ENCODE measurements around the gene SLC16A2.

SLC16A2 gene

DNA sequence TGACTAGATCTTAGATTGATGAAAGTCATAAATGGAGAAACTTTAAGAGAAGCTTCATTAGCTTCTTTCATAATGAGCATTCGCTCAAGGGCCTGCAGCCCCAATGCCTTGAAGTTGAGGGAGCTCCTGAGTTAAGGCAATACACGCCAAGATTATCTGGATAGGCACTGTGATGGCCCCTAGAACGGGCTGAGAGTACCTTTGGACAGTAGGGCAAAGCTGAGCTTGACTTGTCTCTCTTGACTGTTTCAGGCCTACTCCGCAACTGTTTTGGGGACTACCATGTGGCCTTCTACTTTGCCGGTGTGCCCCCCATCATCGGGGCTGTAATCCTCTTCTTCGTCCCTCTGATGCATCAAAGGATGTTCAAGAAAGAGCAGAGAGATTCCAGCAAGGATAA lies 109.8 kb downstream of the SLC16A2 start:
- 95 to 96% methylated on average over 7 of the region's 7 CpGs for whole genome bisulfite sequencing, 2 experiments
- Histone ChIP-seq H3K4me1 (ENCODE audit: control insufficient read depth, insufficient read depth, low read length) (peaks cover 3% of the 10 kb centered on the region), H3K9me3 (ENCODE audit: control insufficient read depth, low read length) (no peaks in the 10 kb centered on the region), H3K4me3 (ENCODE audit: insufficient read depth, low read depth, low read length) (no peak overlapping the region), H3K36me3 (ENCODE audit: control insufficient read depth, insufficient read depth, low read length) (no peaks in the 10 kb centered on the region), H3K27me3 (ENCODE audit: control insufficient read depth, insufficient read depth, low read length, poor library complexity, severe bottlenecking) (no peaks in the 10 kb centered on the region), H3K27ac (ENCODE audit: insufficient read depth, low read depth, low read length, poor library complexity, severe bottlenecking) (no peak overlapping the region)

DNA sequence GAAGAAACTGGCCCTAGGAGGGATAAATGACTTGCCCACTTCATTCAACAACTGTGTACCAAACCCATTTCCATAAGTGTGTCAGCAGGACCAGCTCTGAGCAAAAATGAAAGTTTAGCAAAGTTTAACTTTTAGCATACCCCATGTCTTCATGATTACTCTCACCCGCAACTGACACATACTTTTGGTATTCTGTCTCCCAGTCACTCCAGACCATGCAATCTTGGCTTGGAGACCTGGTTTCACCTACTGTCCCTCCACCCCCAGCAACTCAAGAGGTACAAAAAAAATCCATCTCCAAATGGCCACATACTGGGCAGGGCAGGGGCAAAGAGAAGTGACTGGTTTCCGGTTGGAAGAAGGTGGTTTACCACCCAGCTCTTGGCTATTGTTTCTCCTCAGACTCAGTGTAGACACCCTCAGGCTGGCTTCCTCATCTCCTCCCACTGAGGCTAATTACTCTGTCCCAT lies 113.3 kb downstream of the SLC16A2 start:
- no peak overlapping the region for H3K4me3 ChIP-seq (ENCODE audit: insufficient read depth, low read depth, low read length)
- no peak overlapping the region for H3K27ac ChIP-seq (ENCODE audit: insufficient read depth, low read depth, low read length, poor library complexity, severe bottlenecking)
- 67 to 69% methylated on average over 2 of the region's 2 CpGs for WGBS, 2 experiments
- H3K9me3 ChIP-seq (ENCODE audit: control insufficient read depth, low read length), result no peaks in the 10 kb centered on the region
- peaks cover 11% of the 10 kb centered on the region for H3K4me1 ChIP-seq (ENCODE audit: control insufficient read depth, insufficient read depth, low read length)
- H3K36me3 ChIP-seq (ENCODE audit: control insufficient read depth, insufficient read depth, low read length), result no peaks in the 10 kb centered on the region
- H3K27me3 ChIP-seq (ENCODE audit: control insufficient read depth, insufficient read depth, low read length, poor library complexity, severe bottlenecking), result no peaks in the 10 kb centered on the region

DNA sequence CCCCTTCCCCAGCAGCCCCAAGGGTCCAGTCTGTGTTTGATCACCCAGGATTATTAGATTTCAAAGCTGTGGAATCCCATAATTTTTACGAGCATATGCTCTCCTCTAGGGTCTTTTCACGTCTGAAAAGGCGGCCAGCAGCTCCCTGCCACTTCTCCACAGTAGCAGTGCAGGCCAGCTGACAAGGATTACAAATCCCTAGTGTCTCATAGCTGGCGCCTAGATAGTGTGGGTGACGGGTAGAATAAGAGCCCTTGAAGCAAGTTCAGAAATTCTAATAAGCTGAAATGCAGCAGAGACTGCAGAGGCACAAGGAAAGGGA lies 113.8 kb downstream of the SLC16A2 start:
- WGBS, 2 experiments, result 52% methylated on average over 5 of the region's 5 CpGs
- no peak overlapping the region for H3K27ac ChIP-seq (ENCODE audit: insufficient read depth, low read depth, low read length, poor library complexity, severe bottlenecking)
- H3K4me1 ChIP-seq (ENCODE audit: control insufficient read depth, insufficient read depth, low read length), result peaks cover 11% of the 10 kb centered on the region
- no peaks in the 10 kb centered on the region for H3K36me3 ChIP-seq (ENCODE audit: control insufficient read depth, insufficient read depth, low read length)
- no peak overlapping the region for H3K4me3 ChIP-seq (ENCODE audit: insufficient read depth, low read depth, low read length)
- no peaks in the 10 kb centered on the region for H3K9me3 ChIP-seq (ENCODE audit: control insufficient read depth, low read length)
- H3K27me3 ChIP-seq (ENCODE audit: control insufficient read depth, insufficient read depth, low read length, poor library complexity, severe bottlenecking), result no peaks in the 10 kb centered on the region

DNA sequence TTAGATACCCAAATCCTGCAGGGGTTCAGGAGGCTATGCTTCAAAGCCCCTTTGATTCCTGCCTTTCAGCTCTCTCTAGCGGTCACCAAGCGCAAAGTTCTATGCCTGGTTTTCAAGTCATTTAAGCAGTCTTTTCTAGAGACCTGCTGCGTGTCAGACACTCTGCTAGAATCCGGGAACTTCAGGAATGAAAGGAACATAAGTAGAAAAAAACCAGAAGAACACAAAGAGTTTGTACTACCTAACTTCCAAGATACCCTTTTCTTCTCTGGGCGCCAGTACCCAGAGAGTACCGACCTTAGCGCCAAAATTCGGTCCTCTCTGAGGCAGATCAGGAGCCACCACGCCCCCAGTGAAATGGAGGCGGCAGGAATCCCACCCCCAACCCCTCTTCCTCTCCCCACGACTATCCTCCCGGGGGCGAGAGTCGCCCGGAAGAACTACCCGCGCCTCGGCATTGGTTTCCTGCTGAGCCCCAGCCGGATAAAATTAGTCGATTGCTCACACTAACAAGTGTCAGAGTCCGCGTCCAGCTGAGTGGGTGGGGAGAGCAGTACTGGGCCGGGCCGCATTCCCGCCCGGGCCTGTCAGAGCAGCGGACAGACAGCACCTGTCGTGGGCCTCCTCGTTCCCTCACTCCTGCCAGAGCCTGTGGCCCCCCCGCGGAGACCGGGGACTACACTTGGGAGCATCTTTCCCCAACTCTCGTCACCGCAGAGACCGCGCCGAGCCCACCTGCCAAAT lies 114.3 kb downstream of the SLC16A2 start:
- Histone ChIP-seq H3K36me3 (ENCODE audit: control insufficient read depth, insufficient read depth, low read length) (no peaks in the 10 kb centered on the region), H3K4me3 (ENCODE audit: insufficient read depth, low read depth, low read length) (peak overlapping the region; percentile 35), H3K4me1 (ENCODE audit: control insufficient read depth, insufficient read depth, low read length) (peaks cover 11% of the 10 kb centered on the region), H3K27me3 (ENCODE audit: control insufficient read depth, insufficient read depth, low read length, poor library complexity, severe bottlenecking) (no peaks in the 10 kb centered on the region), H3K27ac (ENCODE audit: insufficient read depth, low read depth, low read length, poor library complexity, severe bottlenecking) (no peak overlapping the region), H3K9me3 (ENCODE audit: control insufficient read depth, low read length) (no peaks in the 10 kb centered on the region)
- 0 to 1% methylated on average over 36 to 37 of the region's 37 CpGs for WGBS, 2 experiments

DNA sequence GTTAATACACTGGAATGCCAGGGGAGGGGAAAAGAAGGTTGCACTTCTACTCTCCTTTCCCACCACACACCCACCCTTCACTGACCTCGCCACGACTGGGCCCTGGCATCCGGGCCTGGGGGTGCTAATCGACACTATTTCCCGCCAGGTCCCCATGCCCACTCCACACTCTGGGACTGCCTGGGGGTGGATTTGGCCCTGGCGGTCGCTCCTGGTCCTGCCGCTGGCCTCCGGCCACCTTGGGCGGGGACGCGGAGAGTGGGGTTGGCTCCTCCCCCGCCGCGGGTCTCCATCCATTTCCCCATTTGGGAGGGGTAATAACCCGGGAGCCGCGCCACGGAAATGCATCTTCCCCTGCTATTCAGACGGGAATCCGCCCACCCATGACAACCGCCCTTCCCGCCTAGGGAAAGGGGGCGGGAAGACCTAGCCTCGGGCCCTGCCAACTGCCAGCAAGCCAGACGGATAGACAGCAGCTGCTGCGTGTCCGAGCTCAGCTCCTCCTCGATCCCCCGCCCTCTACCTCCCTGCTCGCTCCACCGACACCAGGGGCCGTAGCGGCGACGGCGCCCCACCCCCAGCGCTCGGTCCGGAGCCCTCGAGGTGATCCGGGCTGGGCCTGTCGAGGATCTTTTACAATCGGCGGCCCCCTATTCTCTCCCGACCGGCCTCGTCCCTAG lies 115.0 kb downstream of the SLC16A2 start:
- 0% methylated on average over 48 of the region's 48 CpGs for WGBS, 2 experiments
- Histone ChIP-seq H3K27me3 (ENCODE audit: control insufficient read depth, insufficient read depth, low read length, poor library complexity, severe bottlenecking) (no peaks in the 10 kb centered on the region), H3K36me3 (ENCODE audit: control insufficient read depth, insufficient read depth, low read length) (no peaks in the 10 kb centered on the region), H3K4me3 (ENCODE audit: insufficient read depth, low read depth, low read length) (peak overlapping the region; percentile 35), H3K27ac (ENCODE audit: insufficient read depth, low read depth, low read length, poor library complexity, severe bottlenecking) (peak overlapping the region; percentile 8), H3K4me1 (ENCODE audit: control insufficient read depth, insufficient read depth, low read length) (peaks cover 11% of the 10 kb centered on the region), H3K9me3 (ENCODE audit: control insufficient read depth, low read length) (no peaks in the 10 kb centered on the region)

DNA sequence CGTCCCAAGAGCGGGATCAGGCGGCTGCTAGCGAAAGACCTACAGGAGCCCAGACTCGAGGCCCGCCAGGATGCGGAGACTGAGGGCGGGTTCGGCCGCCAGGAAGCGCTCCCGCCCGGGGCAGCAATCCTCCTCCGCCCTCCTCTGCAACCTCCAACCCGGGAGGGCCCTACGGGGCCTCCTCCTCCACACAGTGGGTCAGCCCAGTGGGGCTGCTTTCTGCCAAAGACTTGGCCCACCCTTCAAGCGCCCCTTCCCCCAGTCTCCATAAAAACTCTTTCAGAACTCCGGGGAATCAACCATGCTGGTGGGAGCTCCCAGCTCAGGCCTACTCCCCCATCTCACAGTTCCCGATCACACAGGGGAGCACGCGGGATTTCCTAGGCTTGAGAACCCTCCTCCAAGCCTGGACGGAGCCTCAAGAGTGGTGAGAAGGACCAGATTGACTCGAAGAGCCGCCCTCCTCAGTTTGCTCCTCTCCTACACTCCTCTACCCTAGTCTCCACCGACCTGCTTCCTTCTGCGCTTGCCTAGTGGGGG lies 115.6 kb downstream of the SLC16A2 start:
- Histone ChIP-seq H3K9me3 (ENCODE audit: control insufficient read depth, low read length) (no peaks in the 10 kb centered on the region), H3K27me3 (ENCODE audit: control insufficient read depth, insufficient read depth, low read length, poor library complexity, severe bottlenecking) (no peaks in the 10 kb centered on the region), H3K4me3 (ENCODE audit: insufficient read depth, low read depth, low read length) (peak overlapping the region; percentile 35), H3K4me1 (ENCODE audit: control insufficient read depth, insufficient read depth, low read length) (peaks cover 11% of the 10 kb centered on the region), H3K36me3 (ENCODE audit: control insufficient read depth, insufficient read depth, low read length) (no peaks in the 10 kb centered on the region), H3K27ac (ENCODE audit: insufficient read depth, low read depth, low read length, poor library complexity, severe bottlenecking) (peak overlapping the region; percentile 8)
- WGBS, 2 experiments, result 3 to 14% methylated on average over 21 to 25 of the region's 26 CpGs

DNA sequence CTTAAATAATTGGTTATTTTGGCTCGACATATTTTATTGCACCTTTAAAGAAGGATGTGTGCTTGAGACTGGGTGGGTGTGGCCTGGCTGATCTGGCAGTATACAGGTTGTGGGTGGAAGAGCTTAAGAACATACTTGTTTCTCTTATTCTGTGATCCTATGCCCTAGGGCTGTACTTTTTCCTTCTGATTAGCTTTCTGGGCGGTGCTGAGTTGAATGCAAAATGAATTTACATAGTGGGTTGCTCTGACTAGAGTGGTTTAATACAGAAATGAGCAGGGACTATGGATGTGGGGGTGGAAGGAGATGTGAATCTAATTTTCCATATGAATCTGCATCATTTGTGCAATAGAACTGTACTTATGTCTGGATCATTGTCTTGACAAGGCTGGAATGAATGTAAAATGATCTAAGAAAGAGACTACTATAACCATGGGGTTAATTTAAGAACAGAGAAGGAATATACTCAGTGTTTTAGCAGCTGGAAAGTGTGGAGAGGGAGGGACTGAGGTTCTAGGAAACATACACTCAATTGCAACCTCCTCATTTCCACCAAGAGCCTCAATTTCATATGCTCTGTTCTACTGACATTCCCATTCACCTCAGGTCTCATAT lies 119.4 kb downstream of the SLC16A2 start:
- H3K27me3 ChIP-seq (ENCODE audit: control insufficient read depth, insufficient read depth, low read length, poor library complexity, severe bottlenecking), result no peaks in the 10 kb centered on the region
- H3K4me3 ChIP-seq (ENCODE audit: insufficient read depth, low read depth, low read length), result no peak overlapping the region
- peaks cover 8% of the 10 kb centered on the region for H3K4me1 ChIP-seq (ENCODE audit: control insufficient read depth, insufficient read depth, low read length)
- H3K9me3 ChIP-seq (ENCODE audit: control insufficient read depth, low read length), result no peaks in the 10 kb centered on the region
- H3K27ac ChIP-seq (ENCODE audit: insufficient read depth, low read depth, low read length, poor library complexity, severe bottlenecking), result no peak overlapping the region
- no peaks in the 10 kb centered on the region for H3K36me3 ChIP-seq (ENCODE audit: control insufficient read depth, insufficient read depth, low read length)
- 88 to 97% methylated on average over 2 of the region's 2 CpGs for WGBS, 2 experiments

DNA sequence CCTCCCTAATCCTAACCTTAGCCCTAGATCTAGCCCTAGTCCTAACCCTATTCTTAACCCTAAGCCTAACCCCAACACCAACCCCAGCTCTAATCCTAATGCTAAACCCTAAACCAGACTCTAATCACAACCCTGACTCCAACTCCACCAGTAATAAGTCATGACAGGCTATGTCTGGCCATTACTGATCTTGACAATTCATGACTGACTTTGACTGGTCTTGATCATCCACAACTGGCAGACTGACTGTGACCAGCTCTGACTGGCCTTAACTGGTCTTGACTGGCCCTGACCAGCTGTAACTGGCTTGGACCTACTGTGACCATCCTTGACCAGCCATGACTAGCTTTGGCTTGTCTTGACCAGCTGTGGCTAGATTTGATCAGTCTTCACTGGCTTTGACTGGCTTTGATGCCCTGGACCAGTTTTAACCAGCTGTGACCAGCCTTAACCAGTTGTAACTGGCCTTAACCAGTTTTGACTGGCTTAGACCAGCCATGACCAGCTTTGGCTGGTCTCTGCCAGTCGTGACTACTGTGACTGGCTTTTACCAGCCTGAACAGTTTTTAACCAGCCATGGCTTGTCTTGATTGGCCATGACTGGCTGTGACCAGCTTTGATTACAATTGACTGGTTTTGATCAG lies 124.7 kb downstream of the SLC16A2 start:
- Histone ChIP-seq H3K27ac (ENCODE audit: insufficient read depth, low read depth, low read length, poor library complexity, severe bottlenecking) (no peak overlapping the region), H3K9me3 (ENCODE audit: control insufficient read depth, low read length) (no peaks in the 10 kb centered on the region), H3K27me3 (ENCODE audit: control insufficient read depth, insufficient read depth, low read length, poor library complexity, severe bottlenecking) (no peaks in the 10 kb centered on the region), H3K36me3 (ENCODE audit: control insufficient read depth, insufficient read depth, low read length) (no peaks in the 10 kb centered on the region), H3K4me1 (ENCODE audit: control insufficient read depth, insufficient read depth, low read length) (no peaks in the 10 kb centered on the region), H3K4me3 (ENCODE audit: insufficient read depth, low read depth, low read length) (no peak overlapping the region)
- 86 to 90% methylated on average over 1 of the region's 1 CpG for WGBS, 2 experiments

DNA sequence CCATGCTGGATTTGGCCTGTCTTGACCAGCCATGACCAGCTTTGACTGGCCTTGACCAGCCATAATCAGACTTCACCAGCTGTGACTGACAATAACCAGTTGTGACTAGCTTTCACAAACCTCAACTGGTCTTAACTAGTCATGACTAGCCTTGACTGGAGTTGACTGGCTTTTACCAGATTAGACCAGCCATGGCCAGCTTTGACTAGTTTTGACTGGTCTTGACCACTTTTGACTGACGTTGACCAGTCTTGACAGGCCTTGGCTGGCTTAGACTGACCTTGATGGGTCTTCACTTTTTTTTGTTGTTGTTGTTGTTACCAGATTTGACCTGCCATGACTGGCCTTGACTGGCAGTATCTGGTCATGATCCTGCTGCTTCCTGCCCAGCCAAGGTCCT lies 125.7 kb downstream of the SLC16A2 start:
- no peaks in the 10 kb centered on the region for H3K27me3 ChIP-seq (ENCODE audit: control insufficient read depth, insufficient read depth, low read length, poor library complexity, severe bottlenecking)
- H3K9me3 ChIP-seq (ENCODE audit: control insufficient read depth, low read length), result no peaks in the 10 kb centered on the region
- no peak overlapping the region for H3K27ac ChIP-seq (ENCODE audit: insufficient read depth, low read depth, low read length, poor library complexity, severe bottlenecking)
- 94 to 100% methylated on average over 1 of the region's 1 CpG for WGBS, 2 experiments
- H3K4me1 ChIP-seq (ENCODE audit: control insufficient read depth, insufficient read depth, low read length), result no peaks in the 10 kb centered on the region
- H3K4me3 ChIP-seq (ENCODE audit: insufficient read depth, low read depth, low read length), result no peak overlapping the region
- no peaks in the 10 kb centered on the region for H3K36me3 ChIP-seq (ENCODE audit: control insufficient read depth, insufficient read depth, low read length)

Data from ectodermal cell (in vitro differentiated cells).